Lower leg skin (tissue), 4 donors: ENCODE measurements around the gene LEMD2. TPM values are rescaled to one million over a fixed set of nuclear protein-coding genes. Genes with fewer than 3 reads are reported as not detected.

Source experiments
- DNase-seq, 2 donors: peaks; one replicate each; pipeline ENCODE4 v3.0.0-alpha.2; 2019; ENCODE audit warnings: low spot score in 2 of 2
- H3K4me3 ChIP-seq: fragments of 200-600 bp; sonication (generic); 2 replicates; pipeline ENCODE4 v1.5.1; 2017; ENCODE audit warnings: mild to moderate bottlenecking, low read depth; ENCODE audit not compliant: poor library complexity, severe bottlenecking
- POLR2A ChIP-seq, 2 donors: fragments of 450-650 bp; IDR thresholded peaks; one replicate each; pipeline ENCODE4 v1.6.1; 2016 to 2017; ENCODE audit warnings: antibody characterized with exemption in 2 of 2, mild to moderate bottlenecking in 1 of 2, moderate library complexity in 1 of 2
- WGBS, 2 donors: methylation state at CpG; one replicate each; pipeline ENCODE4 v1.1.5; 2018; 5-methylcytosine and 5-hydroxymethylcytosine counted together
- intact Hi-C: fragments of 100-400 bp; cut with DNase I; formaldehyde crosslinking; loops from one replicate; pipeline ENCODE4 v1.15.0; 2023; ENCODE audit warnings: low total_unique reads
- total RNA-seq, 4 donors: library from RNA; depleted of rRNA; stranded (reverse); fragments of >200 nt; gene quantifications; one replicate each; pipeline ENCODE4 v1.1.0, GENCODE V29; 2016
- TF ChIP-seq, protein P1 (sequence below), 3 donors: fragments of 450-650 bp; IDR thresholded peaks; one replicate each; pipeline ENCODE4 v1.5.1; 2016; ENCODE audit warnings: antibody characterized with exemption in 3 of 3, mild to moderate bottlenecking in 3 of 3, moderate library complexity in 2 of 3

LEMD2 gene
- total RNA-seq, 4 donors from 2014 or later = 57.5 to 93.6 (median 68.1) TPM

DNA sequence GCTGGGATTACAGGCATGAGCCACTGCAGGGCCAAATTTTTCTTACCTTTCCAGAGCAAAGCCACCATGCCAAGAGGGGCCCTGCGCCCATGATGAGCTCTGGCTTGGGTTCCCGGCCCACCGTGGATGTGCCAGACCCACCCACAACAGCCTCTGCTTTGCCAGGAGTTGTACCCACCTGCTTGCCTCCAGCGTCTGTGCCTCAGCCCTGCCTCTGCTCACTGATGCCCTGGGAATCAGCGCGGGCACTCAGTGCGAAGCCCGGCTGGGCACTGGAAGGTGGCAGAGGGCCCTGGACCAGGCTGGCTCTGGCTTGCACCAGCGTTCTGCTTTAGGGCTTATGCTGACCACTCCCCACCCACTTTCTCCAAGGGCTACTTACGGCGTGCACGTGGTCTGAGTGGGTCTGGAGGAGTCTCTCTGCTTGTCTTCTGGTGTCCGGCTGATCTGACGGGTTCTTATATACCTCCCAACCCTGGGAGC, 14.7 kb upstream of the LEMD2 start, which contains the start of gene MLN:
Gene MLN, minus strand, starts transcription at position 433 of the 483 bp plus-strand sequence. CDS start 2,840 bp downstream, outside the sequence.
- no peak within 1 kb of the TSS for H3K4me3 ChIP-seq
- intact Hi-C loops = no loop called here
- TF ChIP-seq, protein P1, sequence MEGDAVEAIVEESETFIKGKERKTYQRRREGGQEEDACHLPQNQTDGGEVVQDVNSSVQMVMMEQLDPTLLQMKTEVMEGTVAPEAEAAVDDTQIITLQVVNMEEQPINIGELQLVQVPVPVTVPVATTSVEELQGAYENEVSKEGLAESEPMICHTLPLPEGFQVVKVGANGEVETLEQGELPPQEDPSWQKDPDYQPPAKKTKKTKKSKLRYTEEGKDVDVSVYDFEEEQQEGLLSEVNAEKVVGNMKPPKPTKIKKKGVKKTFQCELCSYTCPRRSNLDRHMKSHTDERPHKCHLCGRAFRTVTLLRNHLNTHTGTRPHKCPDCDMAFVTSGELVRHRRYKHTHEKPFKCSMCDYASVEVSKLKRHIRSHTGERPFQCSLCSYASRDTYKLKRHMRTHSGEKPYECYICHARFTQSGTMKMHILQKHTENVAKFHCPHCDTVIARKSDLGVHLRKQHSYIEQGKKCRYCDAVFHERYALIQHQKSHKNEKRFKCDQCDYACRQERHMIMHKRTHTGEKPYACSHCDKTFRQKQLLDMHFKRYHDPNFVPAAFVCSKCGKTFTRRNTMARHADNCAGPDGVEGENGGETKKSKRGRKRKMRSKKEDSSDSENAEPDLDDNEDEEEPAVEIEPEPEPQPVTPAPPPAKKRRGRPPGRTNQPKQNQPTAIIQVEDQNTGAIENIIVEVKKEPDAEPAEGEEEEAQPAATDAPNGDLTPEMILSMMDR (IDR thresholded peaks at IDR 0.05) = no peak
- no peak for TF ChIP-seq POLR2A (IDR thresholded peaks at IDR 0.05)
- no peak for DNase-seq
- WGBS, 2 donors = 90 to 99% methylated on average over 14 of the region's 14 CpGs

DNA sequence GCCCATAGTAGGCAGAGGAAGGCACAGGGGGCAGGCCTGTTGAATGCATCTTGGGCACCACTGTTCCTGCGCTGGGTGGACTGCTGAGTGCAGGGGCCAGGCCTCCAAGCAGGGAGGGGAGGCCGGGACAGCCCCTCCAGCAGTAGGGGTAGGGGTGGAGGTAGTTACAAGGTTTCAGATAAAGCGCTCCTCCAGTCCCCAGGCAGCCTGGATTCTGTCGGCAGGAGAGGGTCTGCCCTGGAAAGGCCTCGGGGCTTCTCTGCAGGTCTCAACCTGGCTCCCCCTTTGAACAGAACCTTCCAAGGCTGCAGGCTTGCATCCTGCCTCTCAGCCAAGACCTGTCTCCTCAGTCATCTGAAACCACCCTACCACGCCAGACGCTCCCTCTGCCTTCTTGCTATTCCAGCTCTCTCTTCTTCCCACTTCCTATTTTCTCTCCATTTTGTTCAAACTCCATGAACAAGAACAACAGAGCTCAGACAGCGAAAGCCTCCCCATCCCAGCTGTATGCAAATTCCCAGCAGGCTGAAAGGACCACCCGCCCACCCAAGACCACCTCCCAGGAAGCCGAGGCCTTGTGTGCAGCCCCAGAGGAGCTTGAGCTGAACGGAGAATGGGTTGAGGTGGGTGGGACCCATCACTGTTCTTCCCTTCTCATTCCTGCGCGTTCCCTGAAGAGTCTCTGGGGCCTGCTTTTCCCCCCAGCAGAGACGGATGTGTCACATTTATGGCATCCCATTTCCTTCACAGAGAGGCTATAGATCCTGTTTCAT, 13.4 kb upstream of the LEMD2 start:
- intact Hi-C loops = no loop called here
- no peak for TF ChIP-seq POLR2A (IDR thresholded peaks at IDR 0.05)
- TF ChIP-seq, protein P1 (IDR thresholded peaks at IDR 0.05) = no peak
- no peak overlapping the region for H3K4me3 ChIP-seq
- no peak for DNase-seq
- 68 to 74% methylated on average over 14 of the region's 14 CpGs for WGBS, 2 donors

DNA sequence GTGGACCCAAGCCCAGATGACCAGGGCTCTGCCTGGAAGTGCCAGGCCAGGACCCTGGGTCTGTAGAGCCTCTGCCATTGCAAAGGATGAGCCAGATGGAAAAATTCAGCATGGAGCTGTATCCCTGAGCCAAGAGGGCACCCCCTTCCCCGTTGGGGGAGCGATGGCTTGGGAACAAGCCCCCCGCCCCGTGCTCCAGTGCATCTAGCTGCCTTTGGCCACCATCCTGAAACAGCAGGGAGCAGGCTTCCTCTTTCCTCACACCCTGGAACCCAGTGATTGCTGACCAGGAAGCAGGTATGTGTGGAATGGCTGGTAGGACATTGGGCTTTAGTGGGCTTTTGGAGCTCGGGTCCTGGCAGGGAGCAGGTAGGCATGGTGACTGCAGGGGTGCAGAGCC, 12.7 kb upstream of the LEMD2 start:
- DNase-seq = no peak
- no peak for TF ChIP-seq POLR2A (IDR thresholded peaks at IDR 0.05)
- TF ChIP-seq, protein P1 (IDR thresholded peaks at IDR 0.05) = no peak
- intact Hi-C loops = no loop called here
- 77 to 88% methylated on average over 5 of the region's 5 CpGs for WGBS, 2 donors
- H3K4me3 ChIP-seq = no peak overlapping the region

DNA sequence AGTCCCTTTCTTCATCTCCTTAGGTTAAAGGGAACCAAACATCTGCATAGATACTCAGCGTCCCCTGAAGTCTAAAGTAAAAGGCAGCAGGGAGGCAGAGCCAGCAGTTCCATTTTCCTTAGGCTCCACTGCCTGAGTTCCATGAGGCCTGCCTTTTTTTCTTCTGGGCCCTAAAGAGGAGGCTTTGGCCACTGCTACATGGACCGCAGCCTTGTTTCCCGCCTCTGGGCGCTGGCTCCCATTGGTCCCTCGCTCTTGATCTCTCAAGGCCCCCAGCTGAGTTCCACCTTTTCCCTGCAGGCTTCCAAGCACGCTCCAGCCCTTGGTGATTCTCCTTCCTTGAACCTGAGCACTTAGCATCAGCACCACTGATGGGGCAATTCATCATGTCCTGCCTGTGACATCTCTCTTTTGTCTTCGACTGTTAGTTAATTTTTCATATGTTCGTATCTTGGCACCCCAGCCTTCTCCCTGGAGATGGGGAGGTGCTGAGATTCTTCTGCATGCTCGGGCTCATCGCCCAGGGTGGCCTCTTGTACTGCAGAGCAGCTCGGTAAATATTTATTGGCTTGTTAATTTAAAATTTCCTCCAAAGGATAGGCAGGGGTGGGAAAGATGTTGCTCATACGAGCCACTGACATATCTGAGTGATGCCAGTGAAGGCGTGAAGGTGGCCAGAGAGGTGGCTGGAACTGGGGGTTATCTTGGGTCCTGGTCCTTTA, 11.5 kb upstream of the LEMD2 start:
- TF ChIP-seq POLR2A (IDR thresholded peaks at IDR 0.05) = no peak
- TF ChIP-seq, protein P1 (IDR thresholded peaks at IDR 0.05) = no peak
- 80 to 85% methylated on average over 13 of the region's 13 CpGs for WGBS, 2 donors
- intact Hi-C loops = no loop called here
- no peak for DNase-seq
- no peak overlapping the region for H3K4me3 ChIP-seq

- intact Hi-C loops = no loop called here
- TF ChIP-seq, protein P1 (IDR thresholded peaks at IDR 0.05) = no peak
- TF ChIP-seq POLR2A (IDR thresholded peaks at IDR 0.05) = no peak
- no peak for DNase-seq
- H3K4me3 ChIP-seq = no peak overlapping the region
- whole genome bisulfite sequencing, 2 donors = 63 to 71% methylated on average over 4 of the region's 4 CpGs
These were observed 10.7 kb upstream of the LEMD2 start for GRCh38 chr6:33799454-33800113.
